UCSD-AML1 (cell line): ENCODE results near the gene ASAP2.

ENCODE experiments used
- DNase-seq: peaks from one replicate; lab custom pipeline; 2025; ENCODE audit not compliant: unreplicated experiment; lab: John Stamatoyannopoulos, UW

Gene ASAP2

GRCh38 chr2:9373476-9373875 is 166.9 kb downstream of the ASAP2 start:
- no peak for DNase-seq

GRCh38 chr2:9374071-9374730 is 167.6 kb downstream of the ASAP2 start:
- no peak for DNase-seq

DNA sequence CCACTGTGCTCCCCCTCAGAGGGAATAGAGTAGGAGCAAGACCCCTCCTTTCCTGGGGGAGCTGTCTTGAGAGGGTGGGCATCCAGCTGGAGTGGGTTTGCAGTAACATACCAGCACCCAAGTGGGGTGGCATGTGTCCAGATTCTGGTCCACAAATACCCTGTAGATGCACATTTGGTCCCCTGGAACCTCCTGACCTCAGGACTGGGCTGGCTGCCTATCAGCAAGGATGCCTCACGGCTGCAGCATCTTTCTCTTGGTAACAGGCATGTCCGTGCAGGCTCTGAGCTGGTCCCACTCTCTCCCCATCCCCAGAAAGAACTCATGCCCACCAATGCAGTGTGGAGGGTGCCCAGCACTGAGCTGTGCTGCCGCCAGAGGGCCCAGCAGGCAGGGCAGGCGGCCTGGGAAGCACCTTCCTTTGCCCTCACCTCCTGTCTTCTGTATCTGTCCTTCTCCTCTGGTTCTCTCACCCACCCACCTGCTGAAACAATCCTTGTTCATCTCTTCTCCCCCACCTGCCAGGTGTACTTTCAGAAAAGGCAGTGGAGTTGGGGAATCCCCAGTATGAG is 169.3 kb downstream of the ASAP2 start:
- no peak for DNase-seq

DNA sequence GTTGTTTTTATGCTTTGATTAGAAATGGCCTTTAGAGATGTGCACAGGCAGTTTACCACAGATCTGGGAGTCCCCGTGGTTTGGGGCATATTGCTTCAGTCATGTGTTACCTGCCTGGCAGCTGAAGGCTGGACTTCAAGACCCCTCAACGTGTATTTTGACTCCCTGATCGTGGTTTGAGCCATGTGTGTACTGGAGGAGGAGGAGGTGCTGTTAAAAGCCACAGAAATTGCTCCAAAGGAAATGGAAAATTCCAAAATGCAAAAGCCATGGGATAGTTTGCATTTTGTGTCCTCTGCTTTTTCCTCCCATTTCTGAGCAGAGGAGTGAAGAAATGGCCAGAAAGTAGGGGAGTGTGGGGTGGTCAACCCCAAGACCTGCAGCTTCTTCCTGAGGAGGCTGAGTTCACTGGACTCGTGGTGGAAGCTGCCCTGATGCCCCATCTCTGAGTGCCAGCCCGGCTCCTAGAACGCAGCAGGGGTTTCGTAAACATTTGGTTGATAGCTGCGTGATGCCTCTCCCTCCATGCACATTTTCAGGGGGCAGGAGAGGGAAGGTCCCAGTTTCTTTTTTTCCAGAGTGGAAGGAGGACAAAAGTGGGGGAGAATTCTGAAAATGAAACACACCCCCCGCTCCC is 171.0 kb downstream of the ASAP2 start:
- no peak for DNase-seq

DNA sequence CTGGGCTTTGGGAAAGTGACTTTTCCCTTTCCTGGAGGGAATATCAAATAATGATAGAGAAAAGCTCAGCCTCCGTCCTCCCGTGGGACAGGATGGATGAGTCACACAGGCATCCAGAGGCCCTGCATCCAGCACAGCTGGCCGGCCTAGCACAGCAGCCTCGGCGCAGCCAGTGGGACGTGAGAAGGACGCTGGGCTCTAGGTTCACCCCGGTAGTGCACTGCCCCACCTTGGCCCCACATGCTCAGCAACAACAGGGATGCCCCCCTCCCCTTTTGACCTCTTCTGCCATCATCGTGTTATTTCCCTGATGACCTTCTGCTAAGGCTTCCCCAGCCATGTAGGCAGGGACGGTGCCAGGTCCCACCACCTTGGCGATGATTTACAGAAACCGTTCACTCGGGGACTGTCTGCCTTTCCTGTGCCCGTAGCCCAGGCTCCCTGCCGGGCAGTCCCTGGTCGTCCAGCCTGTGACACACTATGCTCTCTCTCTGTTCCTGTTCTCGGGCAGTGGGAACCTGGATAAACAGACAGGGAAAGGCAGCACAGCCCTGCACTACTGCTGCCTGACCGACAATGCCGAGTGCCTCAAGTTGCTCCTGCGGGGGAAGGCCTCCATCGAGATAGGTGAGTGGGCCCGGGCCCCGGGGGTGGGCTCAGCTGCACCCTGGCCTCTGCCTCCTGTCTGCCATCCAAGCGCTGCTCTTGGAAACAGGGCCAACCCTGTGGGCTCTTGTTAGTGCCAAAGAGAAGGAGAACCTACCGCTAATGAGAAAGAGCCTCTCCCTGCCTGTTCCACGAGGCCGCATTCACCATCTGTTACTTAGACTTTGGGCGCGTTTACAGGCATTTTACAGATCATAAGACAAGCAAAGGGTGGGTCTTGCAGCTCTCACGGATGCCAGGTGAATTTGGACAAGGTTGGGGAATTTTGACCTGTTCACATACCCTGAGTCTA is 172.1 kb downstream of the ASAP2 start:
- DNase-seq: no peak

DNA sequence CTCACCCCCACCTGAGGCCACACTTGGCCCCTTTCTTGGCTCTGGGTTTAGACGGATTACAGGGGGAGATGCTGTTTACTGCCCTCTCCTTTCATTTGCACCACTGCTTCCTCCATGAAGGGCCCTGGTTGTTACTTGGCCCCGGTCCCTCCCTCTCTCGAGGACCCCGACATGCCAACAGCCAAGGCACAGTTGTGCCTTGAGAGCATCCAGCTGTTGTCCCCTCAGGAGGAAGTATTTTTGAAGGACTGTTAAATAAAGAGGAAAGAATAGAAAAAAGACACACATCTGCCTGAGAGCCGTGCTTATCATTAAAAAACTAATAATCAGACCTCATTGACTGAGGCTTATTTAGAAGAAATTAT is 172.8 kb downstream of the ASAP2 start:
- DNase-seq: no peak

DNA sequence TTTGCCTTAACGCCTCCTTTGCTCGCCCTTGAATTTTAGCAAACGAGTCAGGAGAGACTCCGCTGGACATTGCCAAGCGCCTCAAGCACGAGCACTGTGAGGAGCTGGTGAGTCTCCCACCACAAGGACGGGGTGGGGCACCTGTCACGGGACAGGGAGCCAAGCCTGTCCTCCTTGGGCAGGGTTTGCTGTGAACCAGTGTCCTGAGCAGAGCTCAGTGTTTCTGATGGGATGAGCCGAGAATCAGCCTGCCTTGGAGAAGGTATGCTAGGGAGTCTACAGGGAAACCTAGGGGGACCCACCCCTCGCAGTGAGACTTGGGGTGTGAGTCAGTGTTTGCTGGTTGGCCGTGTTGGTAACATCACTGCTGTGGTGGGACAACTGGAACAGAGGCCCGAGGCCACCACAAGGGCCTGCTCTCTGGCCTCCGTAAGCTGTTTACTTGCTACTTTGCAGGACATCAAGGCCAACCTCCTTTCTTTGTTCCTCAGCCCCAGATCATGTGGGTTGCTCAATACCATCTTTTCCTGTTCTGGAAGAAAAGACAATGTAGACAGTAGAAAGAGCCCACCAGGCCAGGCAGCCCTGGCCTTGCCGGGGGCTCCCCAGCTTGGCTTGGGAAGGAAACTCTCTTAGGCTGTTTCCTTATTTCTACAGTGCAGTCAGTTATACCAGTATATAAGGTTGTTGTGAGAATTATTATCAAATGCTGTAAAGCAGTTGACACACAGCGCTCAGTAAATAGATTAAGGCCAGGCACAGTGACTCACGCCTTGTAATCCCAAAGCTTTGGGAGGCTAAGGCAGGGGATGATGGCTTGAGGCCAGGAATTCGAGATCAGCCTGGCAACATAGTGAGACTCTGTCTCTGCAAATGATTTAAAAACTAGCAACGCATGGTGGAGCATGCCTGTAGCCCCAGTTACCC is 174.4 kb downstream of the ASAP2 start:
- no peak for DNase-seq

DNA sequence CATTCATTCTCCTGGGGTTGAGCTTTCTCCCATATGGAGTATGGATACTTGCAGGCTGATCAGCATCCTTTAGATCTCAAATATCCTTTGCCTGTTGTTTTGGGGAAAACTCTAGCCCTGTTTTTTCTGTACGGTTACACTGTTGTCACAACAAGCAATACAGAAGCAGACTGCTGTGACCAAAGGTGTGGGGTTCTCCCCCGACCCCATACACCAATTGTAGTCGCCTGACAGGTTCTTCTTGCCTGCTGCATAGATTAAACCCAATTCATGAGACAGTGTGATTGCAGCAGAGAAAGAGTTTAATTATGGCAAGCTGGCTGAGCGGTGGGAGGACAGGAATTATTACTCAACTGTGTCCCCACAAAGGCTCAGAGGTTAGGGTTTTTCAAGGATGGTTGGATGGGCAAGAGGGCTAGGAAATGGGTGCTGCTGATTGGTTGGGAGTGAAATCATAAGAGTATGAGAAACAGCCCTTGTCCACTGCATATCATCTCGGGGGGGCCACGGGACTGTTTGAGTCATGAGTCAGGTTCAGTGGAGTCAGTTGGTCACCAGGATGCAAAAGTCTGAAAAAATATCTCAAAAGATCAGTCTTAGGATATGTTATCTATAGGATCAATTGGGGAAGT is 176.1 kb downstream of the ASAP2 start:
- DNase-seq: no peak

- DNase-seq: no peak
Measured at GRCh38 chr2:9384521-9384920, 177.9 kb downstream of the ASAP2 start.

GRCh38 chr2:9385841-9386240 is 179.2 kb downstream of the ASAP2 start:
- DNase-seq: no peak

GRCh38 chr2:9388199-9388681 is 181.6 kb downstream of the ASAP2 start:
- DNase-seq: no peak

- DNase-seq: no peak
Measured at GRCh38 chr2:9388950-9389911, 182.6 kb downstream of the ASAP2 start.

GRCh38 chr2:9390151-9390850 is 183.7 kb downstream of the ASAP2 start:
- DNase-seq: no peak

DNA sequence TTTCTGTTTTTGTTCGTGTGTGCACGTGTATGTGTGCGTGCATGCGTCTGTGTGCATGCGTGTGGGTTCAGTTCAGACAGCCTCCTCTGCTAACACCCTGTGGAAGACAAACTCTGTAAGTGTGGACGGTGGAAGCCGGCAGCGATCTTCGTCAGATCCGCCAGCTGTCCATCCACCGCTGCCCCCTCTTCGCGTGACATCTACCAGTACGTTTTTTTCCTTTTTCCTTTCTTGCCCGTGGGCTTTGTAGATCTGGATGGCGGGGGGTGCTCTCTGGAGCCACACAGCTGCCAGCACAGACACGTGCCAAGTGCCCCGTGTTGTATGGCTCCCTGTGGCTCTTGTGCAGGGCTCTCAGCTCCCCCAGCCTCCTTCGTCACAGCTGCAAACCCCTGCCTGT is 184.4 kb downstream of the ASAP2 start:
- DNase-seq: no peak

- no peak for DNase-seq
Measured at GRCh38 chr2:9391961-9392720, 185.5 kb downstream of the ASAP2 start.

- no peak for DNase-seq
Measured at GRCh38 chr2:9392898-9393765, 186.5 kb downstream of the ASAP2 start.
